ENCODE results near the gene HSPB8.

HSPB8 gene, protein sequence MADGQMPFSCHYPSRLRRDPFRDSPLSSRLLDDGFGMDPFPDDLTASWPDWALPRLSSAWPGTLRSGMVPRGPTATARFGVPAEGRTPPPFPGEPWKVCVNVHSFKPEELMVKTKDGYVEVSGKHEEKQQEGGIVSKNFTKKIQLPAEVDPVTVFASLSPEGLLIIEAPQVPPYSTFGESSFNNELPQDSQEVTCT

DNA sequence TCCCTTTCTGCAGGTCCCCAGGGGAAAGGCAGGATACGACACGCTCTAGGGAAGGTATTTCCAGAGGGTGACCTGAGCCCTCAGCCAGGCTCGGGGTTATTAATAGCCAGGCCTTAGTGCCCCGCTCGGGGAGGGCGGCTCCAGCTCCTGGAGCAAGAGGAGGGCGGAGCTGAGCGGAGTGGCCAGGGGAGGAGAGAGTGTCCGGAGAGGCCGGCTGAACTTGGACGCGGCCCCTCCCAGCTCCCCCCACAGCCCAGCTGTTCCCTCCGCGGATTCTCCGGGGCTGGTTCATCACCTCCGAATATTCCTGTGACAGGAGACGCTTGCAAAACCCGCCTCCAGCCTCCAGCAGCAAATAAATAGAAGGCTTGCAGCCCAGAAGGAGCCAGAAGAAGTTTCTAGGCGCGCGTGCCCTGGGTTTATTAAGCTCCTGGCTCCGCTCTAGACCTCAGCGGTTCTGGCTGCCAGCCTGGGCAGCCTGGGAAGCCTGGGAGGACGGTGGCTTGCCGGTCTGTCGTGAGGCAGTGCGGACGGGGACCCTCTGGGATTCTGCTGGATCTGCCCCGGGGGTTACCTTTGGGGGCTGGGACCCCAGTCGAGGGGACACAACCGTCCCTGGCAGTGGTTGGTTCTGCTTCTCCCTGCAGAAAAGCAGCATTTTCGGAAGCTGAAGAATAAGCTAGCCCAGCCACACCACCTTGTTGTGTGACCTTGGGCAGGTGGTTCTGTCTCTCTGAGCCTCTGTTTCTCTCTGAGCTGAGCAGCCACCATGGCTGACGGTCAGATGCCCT, at the start of gene HSPB8:
TSS of gene HSPB8 (plus strand) at position 388 of the 791 bp plus-strand sequence. CDS start at position 770, 382 bp downstream.
- DNase-seq (ENCODE audit: low read depth) = peak; percentile 53

DNA sequence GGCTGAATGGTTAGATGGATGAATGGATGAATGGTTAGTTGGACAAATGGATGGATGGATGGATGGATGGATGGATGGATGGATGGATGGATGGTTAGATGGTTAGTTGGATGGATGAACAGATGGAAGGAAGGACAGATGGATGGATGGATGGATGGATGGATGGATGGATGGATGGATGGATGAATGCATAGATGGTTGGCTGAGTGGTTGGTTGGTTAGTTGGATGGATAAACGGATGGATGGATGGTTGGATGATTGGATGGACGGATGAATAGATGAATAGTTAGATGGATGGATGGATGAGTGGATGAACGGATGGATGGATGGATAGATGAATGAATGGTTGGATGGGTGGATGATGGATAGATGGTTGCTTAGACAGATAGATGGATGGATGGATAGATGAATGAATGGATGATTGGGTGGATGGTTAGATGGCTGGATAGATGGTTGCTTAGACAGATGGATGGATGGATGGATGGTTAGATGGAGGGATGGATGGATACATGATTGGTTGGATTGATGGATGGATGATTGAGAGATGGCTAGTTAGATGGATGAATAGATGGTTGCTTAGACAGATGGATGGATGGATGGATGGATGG, 48.8 kb upstream of the HSPB8 start:
- no peak for DNase-seq (ENCODE audit: low read depth)

DNA sequence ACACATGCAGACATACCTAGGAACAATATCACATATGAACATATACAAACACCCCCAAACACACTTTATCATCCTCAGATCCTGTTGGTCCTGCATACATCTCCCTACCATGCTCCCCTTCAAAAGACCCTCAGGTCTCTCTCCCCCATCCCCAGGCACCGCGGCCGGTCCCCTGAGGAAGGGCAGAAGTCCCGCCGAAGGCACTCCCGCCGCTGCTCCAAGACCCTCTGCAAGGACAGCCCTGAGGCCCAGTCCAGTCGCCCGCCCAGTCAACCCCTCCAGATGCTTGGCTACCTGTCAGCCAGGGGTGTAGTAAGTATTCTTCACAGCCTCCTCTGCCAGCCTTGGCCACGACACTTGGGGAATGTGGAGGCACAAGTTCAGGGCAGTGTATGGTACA, 48.2 kb upstream of the HSPB8 start:
- DNase-seq (ENCODE audit: low read depth) = no peak

DNA sequence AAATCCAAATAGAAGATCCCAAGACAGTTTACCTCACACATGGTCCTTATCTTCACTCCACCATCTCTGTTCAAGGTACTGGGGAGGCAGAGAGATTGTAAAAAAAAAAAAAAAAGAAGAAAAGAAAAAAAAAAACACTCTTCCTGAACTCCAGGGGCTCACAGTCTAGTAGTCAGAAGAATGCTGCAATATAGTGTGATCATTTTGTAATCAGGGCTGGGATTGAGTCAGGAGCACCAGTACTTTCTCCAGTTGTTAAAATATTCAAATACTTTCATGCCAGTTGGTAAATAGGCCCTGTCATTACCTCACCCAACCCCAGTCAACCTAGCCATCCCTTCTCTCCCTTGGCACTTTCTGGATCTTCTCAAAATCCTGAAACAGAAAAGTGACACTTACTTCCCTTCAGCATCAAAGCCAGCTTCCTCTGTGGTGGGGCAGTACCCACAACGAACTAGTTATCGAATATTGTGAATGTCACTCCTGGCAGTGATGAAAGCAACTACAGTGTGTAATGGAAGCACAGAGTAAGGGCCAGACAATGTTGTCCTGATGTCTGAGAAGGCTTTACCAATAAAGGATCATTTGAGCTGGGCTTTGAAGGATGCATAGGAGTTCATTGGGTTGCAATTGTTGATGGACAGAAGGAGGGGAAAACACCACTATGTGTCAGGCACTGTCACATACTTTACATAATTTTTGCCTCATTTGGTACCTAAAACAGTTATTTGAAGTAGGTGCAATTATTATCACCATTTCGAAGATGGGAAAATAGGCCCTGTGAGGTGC, 44.3 kb upstream of the HSPB8 start:
- DNase-seq (ENCODE audit: low read depth) = no peak

DNA sequence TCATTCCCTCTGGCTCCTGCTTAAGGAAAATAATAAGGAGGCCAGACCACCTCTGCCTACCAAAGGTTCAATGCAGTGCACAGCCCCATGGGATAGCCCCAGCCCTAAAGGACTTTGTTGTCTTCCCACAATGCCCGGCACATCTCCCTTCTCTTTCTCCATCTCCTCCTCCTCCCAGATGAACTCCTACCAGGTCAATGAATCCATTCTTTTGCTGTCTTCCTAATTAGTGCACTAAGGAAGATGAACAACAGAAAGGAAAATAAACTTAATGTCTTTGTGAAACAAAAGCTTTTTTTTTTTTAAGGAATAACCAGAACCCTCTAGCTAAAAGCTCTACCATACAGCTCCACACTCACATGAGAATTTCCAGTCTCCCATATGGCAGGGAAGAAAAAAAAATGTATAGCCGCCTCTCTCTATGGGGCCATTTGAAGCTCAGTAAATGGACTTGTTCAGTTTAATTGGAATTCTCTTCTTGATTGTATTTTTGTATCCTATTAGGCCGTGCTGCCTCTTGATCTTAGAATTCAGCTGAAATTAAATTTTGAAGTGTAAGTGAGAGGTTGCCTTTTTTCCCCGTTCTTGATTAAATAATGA, 41.8 kb upstream of the HSPB8 start:
- DNase-seq (ENCODE audit: low read depth) = no peak

DNA sequence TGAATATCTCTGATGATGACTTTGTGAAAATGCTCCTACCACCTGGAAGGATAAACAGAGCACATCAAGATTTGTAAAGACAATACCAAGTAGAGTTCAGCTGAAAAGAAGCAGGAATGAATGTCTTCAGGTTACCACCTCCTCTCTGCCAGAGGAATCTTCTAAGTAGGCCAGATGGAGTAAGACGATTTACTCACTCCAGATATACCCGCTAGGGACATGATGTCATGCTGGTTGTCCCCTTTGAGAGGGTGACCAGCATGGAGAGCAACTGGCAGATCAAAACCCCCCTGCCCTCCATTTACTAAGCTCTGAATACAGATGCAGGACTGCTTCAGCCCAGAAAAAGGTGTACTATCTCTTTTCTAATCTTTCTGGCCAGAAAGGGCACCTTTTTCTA, 39.3 kb upstream of the HSPB8 start:
- DNase-seq (ENCODE audit: low read depth) = no peak

DNA sequence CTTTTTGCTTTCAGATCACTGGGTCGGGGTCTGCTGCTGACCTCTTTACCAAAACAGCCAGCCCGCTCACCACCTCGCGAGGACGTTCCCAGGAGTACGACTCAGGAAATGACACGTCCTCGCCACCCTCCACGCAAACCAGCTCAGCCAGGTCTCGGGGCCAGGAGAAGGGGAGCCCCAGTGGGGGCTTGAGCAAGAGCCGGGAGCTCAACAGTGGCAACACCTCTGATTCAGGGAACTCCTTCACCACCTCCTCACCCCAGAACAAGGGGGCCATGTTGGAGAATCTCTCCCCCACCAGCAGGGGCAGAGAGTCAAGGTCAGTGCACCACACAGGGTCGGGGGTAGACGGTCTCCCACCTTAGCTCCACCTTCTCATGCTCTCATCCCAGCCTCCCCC, 33.4 kb upstream of the HSPB8 start:
- DNase-seq (ENCODE audit: low read depth) = no peak

DNA sequence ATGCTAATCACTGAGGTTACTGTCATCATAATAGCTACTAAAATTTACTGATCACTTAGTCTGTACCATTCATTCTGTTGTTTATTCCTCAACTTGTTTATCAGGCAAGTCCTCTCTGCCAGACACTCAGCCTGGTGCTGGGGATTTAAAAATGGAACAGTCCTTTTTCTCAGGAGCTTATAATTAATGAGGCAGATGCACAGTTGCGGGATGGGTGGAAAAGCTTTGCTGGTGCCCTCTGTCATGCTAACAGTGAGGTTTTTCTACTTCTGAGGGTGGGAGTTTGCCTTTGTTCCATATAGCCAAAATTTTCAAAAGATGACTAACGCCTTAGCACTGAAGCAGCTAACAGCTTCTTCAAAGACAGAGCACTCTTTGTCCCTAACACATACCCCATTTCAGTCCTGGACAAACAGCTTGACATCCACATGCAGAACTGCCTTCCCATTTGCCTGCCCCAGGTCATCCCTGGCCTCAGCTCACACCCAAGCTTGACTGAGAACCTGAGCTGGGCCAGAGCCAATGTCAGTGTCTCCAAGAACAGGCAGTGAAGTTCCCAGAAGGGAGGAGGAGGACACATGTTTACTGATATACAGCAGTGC, 30.8 kb upstream of the HSPB8 start:
- no peak for DNase-seq (ENCODE audit: low read depth)

DNA sequence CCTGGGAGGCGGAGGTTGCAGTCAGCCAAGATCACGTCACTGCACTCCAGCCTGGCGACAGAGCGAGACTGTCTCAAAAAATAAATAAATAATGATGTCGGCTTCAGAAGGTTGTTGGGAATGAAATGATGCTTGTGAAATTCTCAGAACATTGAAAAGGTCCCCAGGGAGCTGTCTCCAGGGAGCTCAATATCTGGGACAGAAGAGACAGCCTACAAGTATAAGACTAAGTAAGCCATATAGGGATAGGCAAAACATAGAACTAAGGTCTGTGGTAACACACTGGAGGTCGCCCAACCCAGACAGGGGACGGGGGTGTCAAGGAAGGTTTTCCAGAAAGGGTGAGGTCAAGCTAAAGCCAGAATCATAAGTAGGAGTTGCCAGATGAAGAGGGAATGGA, 29.5 kb upstream of the HSPB8 start:
- no peak for DNase-seq (ENCODE audit: low read depth)

DNA sequence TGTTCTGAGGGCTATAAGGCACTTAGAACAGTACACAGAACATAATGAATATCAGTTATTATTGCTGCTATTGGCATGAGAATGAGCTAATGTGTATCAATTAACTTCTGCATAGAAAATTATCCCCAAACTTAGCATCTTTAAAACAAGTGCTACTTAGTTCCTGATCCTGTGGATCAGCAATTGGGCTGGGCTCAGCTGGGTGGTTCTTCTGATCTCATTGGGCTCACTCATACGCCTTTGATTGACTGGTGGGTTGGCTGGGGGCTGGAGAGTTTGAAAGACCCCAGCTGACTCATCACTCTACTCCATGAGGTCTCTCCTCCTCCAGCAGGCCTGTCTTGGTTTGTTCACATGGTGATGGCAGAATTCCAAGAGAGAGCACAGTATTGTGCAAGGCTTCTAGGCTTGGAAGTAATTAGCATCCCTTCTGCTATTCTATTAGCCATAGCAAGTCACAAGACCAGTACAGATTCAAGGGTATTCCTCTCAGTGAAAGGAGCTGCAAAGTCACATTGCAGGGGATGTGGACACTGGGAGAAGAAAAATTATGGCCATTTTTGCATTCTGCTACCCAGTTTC, 27.2 kb upstream of the HSPB8 start:
- DNase-seq (ENCODE audit: low read depth) = no peak

DNA sequence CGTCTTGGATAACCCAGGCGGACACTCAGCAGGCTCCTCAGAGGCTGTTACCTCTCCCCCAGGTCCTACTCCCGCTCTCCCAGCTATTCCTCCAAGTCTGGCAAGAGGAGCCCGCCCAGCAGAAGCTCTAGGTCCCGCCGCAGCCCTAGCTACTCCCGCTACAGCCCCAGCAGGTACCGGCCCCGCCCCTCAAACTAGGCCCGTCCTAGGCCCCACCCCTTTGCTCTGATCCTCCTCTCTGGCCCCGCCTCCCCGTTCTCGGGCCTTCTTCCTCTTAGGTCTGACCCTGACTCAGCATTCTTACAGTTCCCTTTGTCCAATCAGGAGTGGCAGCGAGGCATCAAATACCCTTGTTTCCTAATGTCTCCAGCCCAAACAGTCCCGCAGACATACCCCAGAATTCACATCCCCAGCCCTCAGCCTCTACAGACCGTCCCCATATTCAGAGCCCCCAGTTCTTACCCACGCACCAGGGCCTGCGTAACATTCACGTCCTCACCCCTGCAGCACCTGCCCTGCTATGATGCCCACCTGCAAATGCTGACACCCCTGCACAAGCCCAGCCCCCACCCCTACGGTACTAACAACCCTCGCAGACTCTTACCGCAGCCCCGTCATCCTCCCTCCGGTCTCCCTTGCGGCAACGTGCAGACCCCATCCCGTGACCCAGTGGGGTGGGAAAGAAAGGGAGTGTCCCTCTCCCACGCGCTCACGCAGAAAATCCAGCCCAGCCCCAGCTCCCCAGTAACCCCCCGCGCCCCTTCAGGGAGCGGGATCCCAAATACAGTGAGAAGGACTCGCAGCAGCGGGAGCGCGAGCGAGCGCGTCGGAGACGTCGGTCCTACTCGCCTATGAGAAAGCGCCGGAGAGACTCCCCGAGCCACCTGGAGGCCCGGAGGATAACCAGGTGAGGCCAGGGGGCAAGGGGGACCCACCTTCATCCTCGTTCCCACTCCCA, 25.0 kb upstream of the HSPB8 start:
- peak; percentile 5 for DNase-seq (ENCODE audit: low read depth)

DNA sequence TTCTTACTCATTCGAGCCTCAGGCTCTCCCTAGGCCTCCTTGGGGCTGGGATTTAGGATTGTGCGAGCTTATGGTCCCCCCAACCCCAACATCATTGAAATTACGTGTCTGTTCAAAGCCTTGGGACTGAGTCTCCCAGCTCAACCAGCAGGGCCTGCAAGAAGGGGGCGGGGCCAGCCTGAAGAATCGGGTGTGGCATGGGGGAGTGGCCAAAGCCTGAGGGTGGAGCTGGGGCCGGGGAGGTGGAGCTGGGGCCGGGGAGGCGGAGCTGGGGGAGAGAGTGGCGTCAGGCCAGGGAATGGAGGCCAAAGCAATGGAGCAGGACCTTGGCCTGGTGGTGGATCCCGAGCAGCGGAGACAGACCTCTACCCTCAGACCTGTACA, 24.3 kb upstream of the HSPB8 start:
- DNase-seq (ENCODE audit: low read depth) = peak; percentile 5

DNA sequence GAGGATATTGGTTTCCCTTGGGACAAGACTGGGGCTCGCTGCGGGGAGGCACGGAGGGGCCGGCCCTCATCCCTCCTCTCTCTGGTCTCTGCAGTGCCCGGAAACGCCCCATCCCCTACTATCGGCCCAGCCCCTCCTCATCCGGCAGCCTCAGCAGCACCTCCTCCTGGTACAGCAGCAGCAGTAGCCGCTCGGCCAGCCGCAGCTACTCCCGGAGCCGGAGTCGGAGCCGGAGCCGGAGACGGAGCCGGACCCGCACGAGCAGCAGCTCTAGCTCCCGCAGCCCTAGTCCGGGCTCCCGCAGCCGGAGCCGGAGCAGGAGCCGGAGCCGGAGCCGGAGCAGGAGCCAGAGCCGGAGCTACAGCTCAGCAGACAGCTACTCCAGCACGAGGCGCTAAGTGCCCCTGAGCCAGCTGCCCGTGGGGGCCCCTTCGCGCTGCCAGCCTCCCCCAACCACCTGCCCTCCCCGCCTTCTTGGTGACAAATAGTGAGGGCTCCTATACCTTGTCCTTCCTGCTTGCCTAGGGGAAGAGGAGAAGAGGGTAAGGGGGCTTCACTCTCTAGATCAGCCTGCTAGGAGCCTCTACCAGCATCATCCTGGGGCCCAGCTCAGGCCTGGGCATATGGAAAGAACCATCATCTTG, 22.2 kb upstream of the HSPB8 start:
- no peak for DNase-seq (ENCODE audit: low read depth)

DNA sequence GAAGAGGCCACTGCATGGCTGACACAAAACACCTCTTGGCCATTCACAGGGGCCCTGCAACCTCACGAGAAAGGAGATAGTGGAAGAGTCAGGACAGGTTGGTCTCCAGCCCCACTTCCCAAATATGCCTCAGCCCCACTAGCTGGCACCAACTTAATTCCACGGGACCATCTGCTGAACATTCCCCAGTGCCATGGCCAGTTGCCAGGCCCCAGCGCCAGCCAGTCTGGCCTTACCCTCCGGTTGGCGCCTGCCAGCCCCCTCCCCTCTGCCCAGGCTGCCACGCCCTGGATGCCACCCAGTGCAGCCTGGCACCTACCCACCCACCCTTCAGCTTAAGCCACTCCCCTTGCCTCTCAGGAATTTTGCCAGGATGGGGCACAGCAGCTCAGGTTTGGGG, 21.2 kb upstream of the HSPB8 start:
- DNase-seq (ENCODE audit: low read depth) = no peak

DNA sequence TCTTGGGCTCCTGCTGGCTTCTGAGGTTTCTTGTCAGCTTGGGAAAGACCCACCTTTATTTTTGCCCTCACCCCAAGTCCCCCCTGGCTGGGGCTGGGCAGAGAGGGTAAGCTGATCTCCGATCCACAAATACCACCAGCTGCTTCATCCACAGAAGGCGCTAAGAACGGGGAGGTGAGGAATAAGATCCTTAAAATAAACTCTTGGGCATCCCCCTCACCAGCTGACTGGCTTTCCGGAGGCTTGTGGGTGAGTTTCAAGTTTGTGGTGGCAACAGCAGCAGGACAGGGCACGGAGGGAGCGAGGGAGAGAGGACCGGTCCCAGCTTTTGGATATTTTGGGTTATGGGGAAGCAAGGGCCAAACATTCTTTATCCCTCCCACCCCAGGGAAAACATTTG, 20.8 kb upstream of the HSPB8 start:
- no peak for DNase-seq (ENCODE audit: low read depth)

DNA sequence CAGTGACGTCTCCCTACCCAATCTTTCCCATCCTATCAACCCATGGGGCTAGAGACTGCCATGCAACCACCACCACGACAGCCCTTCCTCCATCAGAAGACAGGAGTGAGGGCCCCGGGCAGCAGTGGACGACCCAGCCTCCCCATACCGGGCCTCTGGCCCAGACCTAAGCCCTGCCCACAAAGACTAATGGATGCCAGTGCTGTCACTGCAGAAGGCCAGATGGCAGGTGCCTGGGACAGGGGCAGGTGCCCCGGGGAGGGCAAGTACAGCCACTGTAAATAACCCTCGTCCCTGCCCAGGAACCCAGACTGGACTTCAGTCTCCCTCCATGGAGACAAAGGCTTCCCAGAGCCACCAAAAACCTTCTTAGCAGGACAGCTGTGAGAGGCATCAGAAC, 20.3 kb upstream of the HSPB8 start:
- no peak for DNase-seq (ENCODE audit: low read depth)

DNA sequence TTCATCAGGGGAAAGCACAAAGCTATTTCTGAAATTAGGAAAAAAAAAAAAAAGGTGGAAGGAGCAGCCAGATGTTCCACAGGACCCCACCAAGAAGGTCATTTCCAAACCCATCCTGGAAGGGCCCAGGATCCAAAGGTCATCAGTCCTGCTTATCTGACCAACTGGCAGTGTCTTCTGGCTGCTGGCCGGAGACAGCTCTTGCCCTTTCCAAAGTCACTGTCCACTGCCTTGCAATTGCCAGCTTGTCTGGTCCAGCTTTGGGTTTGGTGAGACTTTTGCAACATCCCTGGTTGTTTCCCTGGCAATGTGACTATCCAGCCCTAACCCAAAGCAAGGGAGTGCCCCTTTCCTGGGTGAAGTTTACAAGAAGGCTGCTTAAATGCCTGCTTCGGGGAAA, 18.9 kb upstream of the HSPB8 start:
- DNase-seq (ENCODE audit: low read depth) = no peak

DNA sequence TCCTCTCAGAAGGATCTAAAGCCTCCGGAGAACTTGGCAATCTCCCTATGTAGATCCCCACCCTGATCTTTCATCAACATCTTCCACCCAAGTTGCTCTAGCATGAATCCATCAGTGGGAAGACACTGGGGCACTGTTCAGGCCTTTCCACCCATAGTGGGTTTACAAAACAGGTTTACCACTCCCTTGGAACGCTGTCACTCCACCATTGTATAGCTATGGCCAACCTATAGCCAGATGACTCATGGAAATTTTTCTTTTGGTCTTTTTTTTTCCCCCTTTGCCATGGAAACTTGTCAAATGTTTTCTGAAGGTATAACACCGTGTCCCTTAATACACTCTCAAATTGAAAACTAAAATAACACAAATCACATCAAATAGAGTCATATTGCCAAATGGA, 10.8 kb upstream of the HSPB8 start:
- no peak for DNase-seq (ENCODE audit: low read depth)

DNA sequence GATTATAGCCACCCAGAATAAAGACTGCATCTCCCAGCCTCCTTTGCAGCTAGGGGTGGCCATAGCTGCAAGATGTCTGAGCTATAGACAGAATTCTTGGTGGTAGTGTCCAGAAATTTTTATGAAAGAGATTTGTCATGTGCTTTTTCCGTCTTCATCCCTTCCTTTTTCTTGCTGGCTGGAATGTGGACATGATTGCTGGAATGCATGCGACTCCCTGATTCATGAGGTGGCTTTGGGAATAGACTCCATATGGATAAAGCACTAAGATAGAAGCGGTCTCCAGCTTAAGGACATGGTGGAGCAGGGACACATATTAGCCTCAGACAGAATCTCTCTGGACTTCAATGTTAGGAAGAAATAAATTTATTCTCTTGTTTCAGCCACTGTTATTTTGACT, 10.0 kb upstream of the HSPB8 start:
- DNase-seq (ENCODE audit: low read depth) = no peak

DNA sequence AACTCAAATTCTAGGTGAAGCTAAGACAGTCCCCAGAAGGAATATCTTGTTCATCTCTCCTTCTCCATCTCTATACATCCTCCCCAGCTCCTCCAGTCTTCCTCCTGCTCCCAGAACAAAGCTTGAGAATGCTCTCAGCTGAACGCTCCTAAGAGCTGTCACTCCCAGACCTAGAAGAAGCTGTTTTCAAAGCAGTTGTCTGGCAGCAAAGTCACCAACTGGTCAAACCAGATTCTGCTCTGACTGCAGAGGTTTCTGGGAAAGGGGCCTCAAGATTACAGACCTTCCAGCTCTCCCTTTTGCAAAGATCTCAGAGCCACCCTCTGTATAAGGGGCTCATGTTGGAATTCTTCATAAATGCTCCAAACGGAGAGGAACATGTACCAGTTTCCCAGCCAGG, 9.6 kb upstream of the HSPB8 start:
- DNase-seq (ENCODE audit: low read depth) = no peak

Data from ELR (cell line).